ENCODE results near the gene PGAM1. TPM values are rescaled to one million over a fixed set of nuclear protein-coding genes. Genes with fewer than 3 reads are reported as not detected.

PGAM1 gene
- total RNA-seq, 2 experiments from 2014 or later: 289 to 467 TPM

- Histone ChIP-seq H4K20me1 (ENCODE audit: insufficient read depth, low read length) (no peaks in the 10 kb centered on the region), H2AFZ (ENCODE audit: low read length) (no peak overlapping the region), H3K9me2 (ENCODE audit: insufficient read depth, low read length) (no peaks in the 10 kb centered on the region), H3K4me2 (ENCODE audit: low read length) (no peak overlapping the region), H3K4me3 (ENCODE audit: low read depth, low read length, poor library complexity, severe bottlenecking) (no peak overlapping the region), H3K36me3 (ENCODE audit: insufficient read depth, low read length) (peaks cover 97% of the 10 kb centered on the region), H3K27ac (ENCODE audit: low read depth, low read length, poor library complexity, severe bottlenecking) (no peak overlapping the region), H3K9me3 (ENCODE audit: low read length) (no peaks in the 10 kb centered on the region), H3K79me2 (ENCODE audit: insufficient read depth, low read depth, low read length) (no peaks in the 10 kb centered on the region), H3K4me1 (ENCODE audit: insufficient read depth, low read length, poor library complexity, severe bottlenecking) (no peaks in the 10 kb centered on the region)
- BruUV-seq (replicated peaks): no TSS peak
- DNase-seq (ENCODE audit: low spot score): no peak
- TF ChIP-seq, protein P1, sequence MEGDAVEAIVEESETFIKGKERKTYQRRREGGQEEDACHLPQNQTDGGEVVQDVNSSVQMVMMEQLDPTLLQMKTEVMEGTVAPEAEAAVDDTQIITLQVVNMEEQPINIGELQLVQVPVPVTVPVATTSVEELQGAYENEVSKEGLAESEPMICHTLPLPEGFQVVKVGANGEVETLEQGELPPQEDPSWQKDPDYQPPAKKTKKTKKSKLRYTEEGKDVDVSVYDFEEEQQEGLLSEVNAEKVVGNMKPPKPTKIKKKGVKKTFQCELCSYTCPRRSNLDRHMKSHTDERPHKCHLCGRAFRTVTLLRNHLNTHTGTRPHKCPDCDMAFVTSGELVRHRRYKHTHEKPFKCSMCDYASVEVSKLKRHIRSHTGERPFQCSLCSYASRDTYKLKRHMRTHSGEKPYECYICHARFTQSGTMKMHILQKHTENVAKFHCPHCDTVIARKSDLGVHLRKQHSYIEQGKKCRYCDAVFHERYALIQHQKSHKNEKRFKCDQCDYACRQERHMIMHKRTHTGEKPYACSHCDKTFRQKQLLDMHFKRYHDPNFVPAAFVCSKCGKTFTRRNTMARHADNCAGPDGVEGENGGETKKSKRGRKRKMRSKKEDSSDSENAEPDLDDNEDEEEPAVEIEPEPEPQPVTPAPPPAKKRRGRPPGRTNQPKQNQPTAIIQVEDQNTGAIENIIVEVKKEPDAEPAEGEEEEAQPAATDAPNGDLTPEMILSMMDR (conservative IDR thresholded peaks at IDR 0.05; ENCODE audit: low read length): no peak
- no peak for TF ChIP-seq EZH2phosphoT487 (IDR thresholded peaks at IDR 0.05; ENCODE audit: borderline replicate concordance, low read depth, low read length)
- CTCF ChIA-PET (ENCODE audit: unreplicated experiment): no interaction called here
- POLR2A ChIA-PET: no interaction called here
- intact Hi-C loops (cut with micrococcal nuclease; ENCODE audit: unreplicated experiment): no loop called here
These were observed 30.2 kb downstream of the PGAM1 start for GRCh38 chr10:97456034-97456685.

- TF ChIP-seq, protein P1 (conservative IDR thresholded peaks at IDR 0.05; ENCODE audit: low read length): no peak
- TF ChIP-seq EZH2phosphoT487 (IDR thresholded peaks at IDR 0.05; ENCODE audit: borderline replicate concordance, low read depth, low read length): no peak
- no peak for DNase-seq (ENCODE audit: low spot score)
- H3K9me3 ChIP-seq (ENCODE audit: low read length): no peaks in the 10 kb centered on the region
- H3K79me2 ChIP-seq (ENCODE audit: insufficient read depth, low read depth, low read length): no peaks in the 10 kb centered on the region
- H4K20me1 ChIP-seq (ENCODE audit: insufficient read depth, low read length): no peaks in the 10 kb centered on the region
- CTCF ChIA-PET (ENCODE audit: unreplicated experiment): no interaction called here
- H2AFZ ChIP-seq (ENCODE audit: low read length): no peak overlapping the region
- BruUV-seq (replicated peaks): no TSS peak
- no peak overlapping the region for H3K27ac ChIP-seq (ENCODE audit: low read depth, low read length, poor library complexity, severe bottlenecking)
- no peak overlapping the region for H3K4me2 ChIP-seq (ENCODE audit: low read length)
- intact Hi-C loops (cut with micrococcal nuclease; ENCODE audit: unreplicated experiment): no loop called here
- H3K36me3 ChIP-seq (ENCODE audit: insufficient read depth, low read length): peaks cover 100% of the 10 kb centered on the region
- POLR2A ChIA-PET: no interaction called here
- no peaks in the 10 kb centered on the region for H3K4me1 ChIP-seq (ENCODE audit: insufficient read depth, low read length, poor library complexity, severe bottlenecking)
- no peak overlapping the region for H3K4me3 ChIP-seq (ENCODE audit: low read depth, low read length, poor library complexity, severe bottlenecking)
- no peaks in the 10 kb centered on the region for H3K9me2 ChIP-seq (ENCODE audit: insufficient read depth, low read length)
These were observed 30.7 kb downstream of the PGAM1 start for GRCh38 chr10:97456686-97457065.

DNA sequence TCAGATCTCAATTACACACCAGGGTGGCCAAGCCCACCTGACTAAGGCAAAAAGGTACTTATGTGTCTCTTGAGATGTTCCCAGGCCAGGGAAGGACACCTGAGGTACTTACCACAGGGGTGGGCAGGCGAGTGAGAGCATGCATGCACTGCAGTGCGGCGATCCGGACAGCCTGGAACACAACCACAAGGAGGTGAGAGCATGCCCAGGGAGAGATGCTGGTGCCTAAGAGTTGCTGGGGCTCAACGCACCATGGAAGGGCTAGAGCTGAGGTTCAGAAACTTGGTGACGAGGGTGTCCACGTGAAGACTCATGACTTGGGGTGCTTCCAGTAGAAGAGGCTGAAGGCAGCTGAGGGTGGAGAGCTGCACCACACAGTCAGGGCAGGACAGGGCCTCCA is 33.1 kb downstream of the PGAM1 start:
- no peak for DNase-seq (ENCODE audit: low spot score)
- no peaks in the 10 kb centered on the region for H3K9me2 ChIP-seq (ENCODE audit: insufficient read depth, low read length)
- H3K27ac ChIP-seq (ENCODE audit: low read depth, low read length, poor library complexity, severe bottlenecking): no peak overlapping the region
- no TSS peak for BruUV-seq (replicated peaks)
- no peaks in the 10 kb centered on the region for H4K20me1 ChIP-seq (ENCODE audit: insufficient read depth, low read length)
- no peak overlapping the region for H3K4me3 ChIP-seq (ENCODE audit: low read depth, low read length, poor library complexity, severe bottlenecking)
- H2AFZ ChIP-seq (ENCODE audit: low read length): no peak overlapping the region
- no peaks in the 10 kb centered on the region for H3K79me2 ChIP-seq (ENCODE audit: insufficient read depth, low read depth, low read length)
- peaks cover 100% of the 10 kb centered on the region for H3K36me3 ChIP-seq (ENCODE audit: insufficient read depth, low read length)
- CTCF ChIA-PET (ENCODE audit: unreplicated experiment): no interaction called here
- H3K4me2 ChIP-seq (ENCODE audit: low read length): no peak overlapping the region
- intact Hi-C loops (cut with micrococcal nuclease; ENCODE audit: unreplicated experiment): no loop called here
- POLR2A ChIA-PET: interaction anchor here (0.7 to 1.1 kb wide), 2 partner anchors 15 to 16 kb away, joined by 3 read pairs; no protein-coding TSS in a partner anchor
- H3K4me1 ChIP-seq (ENCODE audit: insufficient read depth, low read length, poor library complexity, severe bottlenecking): no peaks in the 10 kb centered on the region
- TF ChIP-seq, protein P1 (conservative IDR thresholded peaks at IDR 0.05; ENCODE audit: low read length): no peak
- no peak for TF ChIP-seq EZH2phosphoT487 (IDR thresholded peaks at IDR 0.05; ENCODE audit: borderline replicate concordance, low read depth, low read length)
- no peaks in the 10 kb centered on the region for H3K9me3 ChIP-seq (ENCODE audit: low read length)

Measured in OCI-LY7 (cell line).